ENCODE measurements around the gene ANKMY2.

- TF ChIP-seq CTCF (IDR thresholded peaks at IDR 0.05), result no peak
- no peak for TF ChIP-seq ZFX (IDR thresholded peaks at IDR 0.05; ENCODE audit: borderline replicate concordance)
Observed at GRCh38 chr7:16562456-16563220, 82.9 kb downstream of the ANKMY2 start.
